Esophagus squamous epithelium (tissue), 5 donors: ENCODE measurements around the gene MPST. TPM values are rescaled to one million over a fixed set of nuclear protein-coding genes. Genes with fewer than 3 reads are reported as not detected.

Source experiments
- DNase-seq: peaks from one replicate; lab custom pipeline; 2025; lab: John Stamatoyannopoulos, UW
- H3K27ac ChIP-seq, 4 donors: fragments of 200-600 bp; sonication (generic); one replicate each; pipeline ENCODE4 v1.5.1; 2016 to 2019; ENCODE audit warnings: mild to moderate bottlenecking in 1 of 4
- H3K27me3 ChIP-seq, 4 donors: fragments of 200-600 bp; sonication (generic); 1 replicate in 3 of 4; 2 replicates in 1 of 4; pipeline versions ENCODE4 v1.5.1 to v1.6.0; 2017 to 2021; ENCODE audit warnings: antibody characterized with exemption in 1 of 4
- H3K36me3 ChIP-seq, 3 donors: fragments of 200-600 bp; sonication (generic); one replicate each; pipeline ENCODE4 v1.5.1; 2016 to 2019
- H3K4me1 ChIP-seq, 3 donors: fragments of 200-600 bp; sonication (generic); one replicate each; pipeline ENCODE4 v1.5.1; 2017 to 2019
- H3K4me3 ChIP-seq, 4 donors: fragments of 200-600 bp; sonication (generic); 1 replicate in 3 of 4; 2 replicates in 1 of 4; pipeline ENCODE4 v1.5.1; 2016 to 2019; ENCODE audit warnings: mild to moderate bottlenecking in 2 of 4, moderate library complexity in 1 of 4
- H3K9me3 ChIP-seq, 3 donors: fragments of 200-600 bp; sonication (generic); one replicate each; pipeline ENCODE4 v1.5.1; 2016 to 2019
- CTCF ChIP-seq, 6 experiments: fragments of 450-650 bp in 4 of 6; fragments of 200-600 bp in 2 of 6; sonication (generic) in 2 of 6; IDR thresholded peaks; one replicate each; pipeline ENCODE4 v1.5.1; 2016 to 2019; ENCODE audit warnings: antibody characterized with exemption in 6 of 6, mild to moderate bottlenecking in 4 of 6, moderate library complexity in 4 of 6
- POLR2A ChIP-seq, 4 donors: fragments of 450-650 bp; IDR thresholded peaks; one replicate each; pipeline ENCODE4 v1.6.1; 2017; ENCODE audit warnings: antibody characterized with exemption in 4 of 4, mild to moderate bottlenecking in 4 of 4, moderate library complexity in 3 of 4
- WGBS, 2 donors: methylation state at CpG; one replicate each; pipeline ENCODE4 v1.1.5; 2018; 5-methylcytosine and 5-hydroxymethylcytosine counted together
- intact Hi-C: fragments of 100-400 bp; cut with DNase I; formaldehyde crosslinking; loops from one replicate; pipeline ENCODE4 v1.15.0; 2022
- total RNA-seq, 4 donors: library from RNA; depleted of rRNA; stranded (reverse); fragments of >200 nt; gene quantifications; one replicate each; pipeline ENCODE4 v1.1.0, GENCODE V29; 2016
- donor health status: DM: yes; HTN: yes; CAD: no.

The MPST gene
- total RNA-seq, 4 donors from 2014 or later = 88.4 to 160 (median 132) TPM

GRCh38 chr22:37001826-37002225 lies 17.7 kb upstream of the MPST start:
- Histone ChIP-seq H3K9me3 (no peaks in the 10 kb centered on the region), H3K27ac (no peak overlapping the region), H3K27me3 (peaks cover 0 to 23% (median 0%) of the 10 kb centered on the region in 4 donors), H3K4me3 (no peak overlapping the region), H3K4me1 (peaks cover 4 to 18% (median 10%) of the 10 kb centered on the region in 3 donors), H3K36me3 (no peaks in the 10 kb centered on the region)
- intact Hi-C loops = no loop called here
- 79 to 89% methylated on average over 6 to 8 of the region's 12 CpGs for WGBS, 2 donors
- TF ChIP-seq POLR2A (IDR thresholded peaks at IDR 0.05) (no peak), CTCF (IDR thresholded peaks at IDR 0.05) (no peak)
- no peak for DNase-seq

DNA sequence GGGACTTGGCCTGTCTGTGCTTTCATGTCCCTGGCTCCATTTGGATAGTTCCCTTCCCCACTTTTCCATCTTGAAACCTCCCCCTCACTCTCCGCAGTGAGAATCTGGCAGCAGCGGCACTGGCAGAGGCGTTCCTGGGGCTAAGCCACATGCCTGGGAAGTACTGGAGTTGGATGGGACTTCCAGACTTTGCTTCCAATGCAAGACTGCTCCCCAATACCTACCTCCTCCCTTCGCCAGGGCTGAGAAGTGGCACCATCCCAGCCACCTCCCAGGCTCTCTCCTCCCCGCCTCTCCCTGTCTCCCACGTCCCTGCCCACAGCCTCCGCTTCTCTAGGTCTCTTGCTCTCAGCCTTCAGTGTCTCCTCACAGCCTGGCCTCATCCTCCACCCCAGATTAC lies 16.9 kb upstream of the MPST start:
- no peak for DNase-seq
- 72 to 79% methylated on average over 6 of the region's 7 CpGs for WGBS, 2 donors

GRCh38 chr22:37007651-37008050 lies 11.9 kb upstream of the MPST start:
- no peak overlapping the region for H3K27ac ChIP-seq
- peaks cover 0 to 14% (median 0%) of the 10 kb centered on the region in 4 donors for H3K27me3 ChIP-seq
- H3K4me1 ChIP-seq = peaks cover 0 to 18% (median 9%) of the 10 kb centered on the region in 3 donors
- no peak for DNase-seq
- H3K36me3 ChIP-seq = no peaks in the 10 kb centered on the region
- WGBS, 2 donors = 30 to 64% methylated on average over 1 to 2 of the region's 2 CpGs
- intact Hi-C loops = no loop called here
- H3K9me3 ChIP-seq = no peaks in the 10 kb centered on the region
- H3K4me3 ChIP-seq = no peak overlapping the region
- TF ChIP-seq CTCF (IDR thresholded peaks at IDR 0.05) (no peak), POLR2A (IDR thresholded peaks at IDR 0.05) (no peak)

More for the DNA sequence above, 16.9 kb upstream of the MPST start:
- TF ChIP-seq POLR2A (IDR thresholded peaks at IDR 0.05) (no peak), CTCF (IDR thresholded peaks at IDR 0.05) (no peak)
- H3K27ac ChIP-seq = no peak overlapping the region
- no peaks in the 10 kb centered on the region for H3K9me3 ChIP-seq
- H3K4me3 ChIP-seq = no peak overlapping the region
- peaks cover 4 to 18% (median 10%) of the 10 kb centered on the region in 3 donors for H3K4me1 ChIP-seq
- intact Hi-C loops = no loop called here
- no peaks in the 10 kb centered on the region for H3K36me3 ChIP-seq
- peaks cover 0 to 23% (median 0%) of the 10 kb centered on the region in 4 donors for H3K27me3 ChIP-seq

DNA sequence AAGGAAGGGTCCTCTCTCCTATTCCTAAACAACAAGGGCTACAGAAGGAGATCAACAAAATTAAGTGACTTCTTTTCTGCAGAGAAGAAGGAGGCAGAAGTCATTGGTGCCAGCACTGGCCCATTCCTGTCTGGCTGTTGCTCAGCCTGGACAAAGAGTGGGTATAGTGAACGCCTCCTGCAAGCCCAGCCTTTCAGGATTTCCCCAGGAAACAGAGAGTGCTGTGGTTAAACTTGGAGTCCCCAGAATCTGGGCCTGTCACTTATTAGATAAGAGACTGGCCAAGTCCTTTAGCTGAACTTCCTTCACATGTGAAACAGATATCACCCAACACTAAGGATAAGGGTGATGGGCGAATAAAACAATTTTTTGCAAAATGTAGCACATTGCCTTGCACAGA lies 11.2 kb upstream of the MPST start:
- intact Hi-C loops = no loop called here
- Histone ChIP-seq H3K4me1 (peaks cover 0 to 25% (median 9%) of the 10 kb centered on the region in 3 donors), H3K36me3 (no peaks in the 10 kb centered on the region), H3K27ac (no peak overlapping the region), H3K4me3 (no peak overlapping the region), H3K27me3 (peaks cover 0 to 9% (median 0%) of the 10 kb centered on the region in 4 donors), H3K9me3 (no peaks in the 10 kb centered on the region)
- WGBS, 2 donors = 47 to 67% methylated on average over 2 of the region's 2 CpGs
- TF ChIP-seq POLR2A (IDR thresholded peaks at IDR 0.05) = no peak
- TF ChIP-seq CTCF (IDR thresholded peaks at IDR 0.05) = no peak
- DNase-seq = no peak

DNA sequence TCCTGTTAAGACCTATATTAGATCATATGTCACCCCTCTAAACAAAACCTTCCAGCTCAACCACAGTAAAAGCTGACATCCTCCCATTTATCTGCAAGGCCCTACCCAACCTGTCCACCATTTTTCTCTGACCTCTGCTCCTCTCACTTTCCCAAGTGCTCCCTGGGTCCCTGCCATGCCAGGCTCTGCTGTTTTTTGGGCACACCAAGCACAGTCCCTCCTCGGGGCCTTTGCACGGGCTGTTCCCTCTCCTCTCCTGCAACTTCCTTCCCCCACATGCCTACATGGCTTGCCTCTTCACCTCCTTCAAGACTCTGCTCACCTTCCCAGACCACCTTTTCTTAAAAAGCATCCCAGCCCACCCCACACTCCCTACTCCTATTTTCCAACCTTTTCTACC lies 10.1 kb upstream of the MPST start:
- no peak for DNase-seq
- intact Hi-C loops = no loop called here
- peaks cover 0 to 34% (median 9%) of the 10 kb centered on the region in 3 donors for H3K4me1 ChIP-seq
- no peak overlapping the region for H3K4me3 ChIP-seq
- no peak overlapping the region for H3K27ac ChIP-seq
- no peaks in the 10 kb centered on the region for H3K9me3 ChIP-seq
- WGBS, 2 donors = 63 to 92% methylated on average over 2 of the region's 2 CpGs
- TF ChIP-seq CTCF (IDR thresholded peaks at IDR 0.05) = no peak
- TF ChIP-seq POLR2A (IDR thresholded peaks at IDR 0.05) = no peak
- no peaks in the 10 kb centered on the region for H3K27me3 ChIP-seq
- H3K36me3 ChIP-seq = no peaks in the 10 kb centered on the region
